NK-92 (cell line): ENCODE data around the gene FUBP3.
"Not testable (repeated sequence)": the region's sequence is repeated elsewhere in the genome, so short reads cannot be mapped to it uniquely, and the experiment has no call there.

ENCODE experiments used
- DNase-seq: peaks from one replicate; lab custom pipeline; 2025; ENCODE audit not compliant: unreplicated experiment; lab: John Stamatoyannopoulos, UW

FUBP3 gene

DNA sequence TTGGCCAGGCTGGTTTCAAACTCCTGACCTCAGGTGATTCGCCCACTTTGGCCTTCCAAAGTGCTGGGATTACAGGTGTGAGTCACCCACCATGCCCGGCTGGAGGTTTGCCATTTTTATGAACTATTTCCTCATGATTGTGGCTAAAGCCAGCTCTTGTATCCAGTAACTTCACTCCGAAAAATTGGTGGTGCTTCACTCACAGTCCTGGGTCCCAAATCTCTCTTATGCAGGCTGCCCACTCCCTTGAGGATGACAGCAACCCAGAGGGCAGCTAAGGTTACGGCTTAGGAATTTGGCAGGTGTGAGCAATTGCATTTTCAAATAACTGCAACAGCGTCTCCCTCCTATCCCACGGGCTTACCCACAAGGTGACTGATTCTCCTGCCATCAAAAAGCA, 23.4 kb upstream of the FUBP3 start:
- no peak for DNase-seq

DNA sequence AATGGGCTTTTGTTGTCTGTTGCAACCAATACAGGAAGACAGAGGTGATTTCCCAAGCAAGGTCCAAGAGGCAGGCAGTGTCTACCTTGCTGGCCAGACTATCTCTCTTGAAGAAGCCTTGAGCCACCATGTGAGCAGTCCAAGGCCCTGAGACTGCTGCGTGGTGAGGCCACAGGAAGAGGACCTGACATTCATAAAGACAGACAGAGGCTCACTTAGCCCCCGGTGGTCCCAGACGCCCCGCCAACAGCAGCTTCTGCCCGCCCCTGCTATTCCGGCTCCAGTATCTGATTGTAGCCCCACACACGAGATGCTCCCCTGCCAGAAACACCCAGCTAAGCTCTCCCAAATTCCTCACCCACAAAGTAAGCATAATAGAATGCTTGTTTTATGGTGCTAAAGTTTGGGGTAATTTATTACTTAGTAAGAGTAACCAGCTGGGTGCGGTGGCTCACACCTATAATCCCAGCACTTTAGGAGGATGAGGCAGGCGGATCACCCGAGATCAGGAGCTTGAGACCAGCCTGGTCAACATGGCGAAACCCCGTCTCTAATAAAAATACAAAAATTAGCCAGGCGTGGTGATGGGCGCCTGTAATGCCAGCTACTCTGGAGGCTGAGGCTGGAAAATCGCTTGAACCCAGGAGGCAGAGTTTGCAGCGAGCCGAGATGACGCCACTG, 22.8 kb upstream of the FUBP3 start:
- DNase-seq = no peak

DNA sequence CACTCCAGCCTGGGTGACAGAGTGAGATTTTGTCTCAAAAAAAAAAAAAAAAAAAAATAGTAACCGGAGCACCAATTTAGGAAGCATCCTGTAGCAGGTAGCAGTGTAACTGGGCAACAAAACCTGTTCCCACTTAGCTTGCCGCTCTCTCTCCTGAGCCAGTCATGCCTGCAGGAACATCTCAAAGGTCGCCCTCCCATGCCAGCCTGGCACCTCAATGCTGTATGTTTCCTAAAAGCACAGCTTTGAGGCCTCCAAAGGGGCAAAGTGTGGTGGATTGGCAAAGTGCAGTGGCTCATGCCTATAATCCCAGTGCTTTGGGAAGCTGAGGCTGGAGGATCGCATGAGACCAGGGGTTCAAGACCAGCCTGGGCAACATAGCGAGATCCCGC, 22.3 kb upstream of the FUBP3 start:
- no peak for DNase-seq

DNA sequence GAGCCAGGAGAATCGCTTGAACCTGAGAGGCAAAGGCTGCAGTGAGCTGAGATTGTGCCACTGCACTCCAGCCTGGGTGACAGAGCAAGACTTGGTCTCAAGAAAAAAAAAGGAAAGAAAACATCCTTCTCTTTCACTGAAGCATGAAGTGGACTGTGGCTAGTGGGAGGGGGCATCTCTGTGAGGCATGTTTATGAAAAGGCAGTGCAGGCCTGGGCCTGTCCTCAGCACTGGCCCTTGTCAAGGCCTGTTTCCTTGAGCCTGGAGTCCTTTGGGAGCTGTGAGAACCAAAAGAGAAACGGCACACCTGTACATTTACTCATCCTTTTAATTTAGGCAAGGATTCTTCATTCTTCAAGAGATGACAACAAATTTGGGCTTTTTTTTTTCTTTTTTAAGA, 18.3 kb upstream of the FUBP3 start:
- no peak for DNase-seq

DNA sequence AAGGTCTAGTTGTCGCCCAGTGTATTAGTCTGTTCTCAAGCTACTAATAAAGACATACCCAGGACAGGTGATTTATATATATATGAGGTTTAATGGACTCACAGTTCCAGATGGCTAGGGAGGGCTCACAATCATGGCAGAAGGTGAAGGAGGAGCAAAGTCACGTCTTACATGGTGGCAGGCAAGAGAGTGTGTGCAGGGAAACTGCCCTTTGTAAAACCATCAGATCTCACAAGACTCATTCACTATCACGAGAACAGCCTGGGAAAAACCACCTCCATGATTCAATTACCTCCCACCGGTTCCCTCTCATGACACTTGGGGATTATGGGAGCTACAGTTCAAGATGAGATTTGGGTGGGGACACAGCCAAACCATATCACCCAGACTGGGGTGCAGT, 16.9 kb upstream of the FUBP3 start:
- DNase-seq = not testable (repeated sequence)

DNA sequence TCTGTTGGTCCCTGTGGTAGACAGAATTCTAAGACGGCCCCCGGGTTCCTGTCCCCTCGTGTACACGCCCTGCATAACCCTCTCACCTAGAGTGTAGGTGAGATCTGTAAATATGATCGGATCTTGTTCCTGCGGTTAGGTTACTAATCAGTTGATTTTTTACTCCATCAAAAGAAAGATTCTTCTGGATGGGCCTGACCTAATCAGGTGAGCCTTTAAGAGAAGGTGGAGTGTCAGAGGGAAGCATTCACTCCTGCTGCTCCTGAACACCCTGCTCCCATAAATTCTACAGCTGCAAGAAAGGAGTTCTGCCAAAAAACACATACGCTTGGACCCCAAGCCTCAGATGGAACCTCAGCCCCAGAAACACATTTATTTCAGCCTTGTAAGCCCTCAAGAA, 15.6 kb upstream of the FUBP3 start:
- no peak for DNase-seq

DNA sequence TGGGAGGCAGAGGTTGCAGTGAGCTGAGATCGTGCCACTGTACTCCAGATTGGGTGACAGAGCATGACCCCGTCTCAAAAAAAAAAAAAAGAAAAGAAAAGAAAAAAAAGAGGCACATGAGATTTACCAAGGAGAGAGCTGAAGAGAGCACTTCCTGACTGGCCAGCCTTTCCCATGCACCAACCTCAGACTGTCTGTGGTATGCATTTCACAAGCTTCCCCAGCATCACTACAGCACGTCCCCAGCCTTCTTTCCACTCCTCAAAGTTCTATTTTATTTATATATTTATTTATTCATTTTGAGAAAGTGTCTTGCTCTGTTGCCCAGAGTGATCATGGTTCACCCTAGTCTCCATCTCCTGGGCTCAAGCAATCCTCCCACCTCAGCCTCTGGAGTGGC, 13.6 kb upstream of the FUBP3 start:
- DNase-seq = no peak

DNA sequence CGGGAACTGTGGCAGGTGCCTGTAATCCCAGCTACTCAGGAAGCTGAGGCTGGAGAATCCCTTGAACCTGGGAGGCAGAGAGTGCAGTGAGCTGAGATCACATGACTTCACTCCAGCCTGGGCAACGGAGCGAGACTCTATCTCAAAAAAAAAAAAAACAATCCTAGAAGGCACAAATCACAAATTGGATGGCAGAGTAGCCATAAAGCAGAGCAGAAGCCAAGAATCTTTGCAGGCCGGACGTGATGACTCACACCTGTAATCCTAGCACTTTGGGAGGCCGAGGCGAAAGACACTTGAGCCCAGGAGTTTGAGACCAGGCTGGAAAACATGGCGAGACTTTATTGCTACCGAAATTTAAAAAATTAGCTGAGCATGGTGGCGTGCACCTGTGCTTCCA, 9.2 kb upstream of the FUBP3 start:
- DNase-seq = no peak

DNA sequence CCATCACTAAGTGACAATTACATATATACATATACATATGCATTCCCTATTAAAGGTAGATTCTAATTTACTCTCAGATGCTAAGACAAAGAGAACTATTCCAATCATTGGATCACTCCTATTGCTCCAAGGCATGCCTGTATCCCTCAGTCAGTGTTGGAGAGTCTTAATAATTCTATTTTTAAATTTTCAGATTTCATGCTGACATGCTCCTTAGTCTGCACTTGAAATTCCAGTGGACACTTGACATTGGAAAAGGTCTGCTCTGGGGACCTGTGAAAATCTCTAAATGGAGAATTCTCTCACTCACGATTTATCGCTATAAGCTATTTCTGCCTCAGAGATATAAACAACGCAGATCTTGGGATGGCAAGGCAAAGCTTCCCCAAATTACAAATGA, 3.9 kb upstream of the FUBP3 start:
- DNase-seq = no peak

DNA sequence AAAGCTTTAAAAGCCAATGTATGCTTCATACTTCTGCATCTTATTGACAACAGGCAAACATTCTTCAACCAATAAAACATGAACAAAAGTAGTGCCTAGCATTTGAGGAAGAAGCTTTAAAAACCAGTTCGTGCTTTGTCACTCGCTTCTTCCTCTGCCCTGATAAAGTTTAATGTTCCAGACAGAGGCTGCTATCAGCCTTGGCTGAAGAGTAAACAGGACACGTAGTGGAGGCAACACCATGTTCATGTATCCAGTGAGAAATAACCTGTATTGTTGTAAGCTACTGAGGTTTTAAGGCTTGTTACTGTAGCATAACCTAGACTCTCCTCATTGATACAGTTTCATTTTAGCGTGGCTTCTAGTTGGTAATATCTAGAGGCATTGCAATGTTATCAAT, 3.2 kb upstream of the FUBP3 start:
- DNase-seq = no peak

DNA sequence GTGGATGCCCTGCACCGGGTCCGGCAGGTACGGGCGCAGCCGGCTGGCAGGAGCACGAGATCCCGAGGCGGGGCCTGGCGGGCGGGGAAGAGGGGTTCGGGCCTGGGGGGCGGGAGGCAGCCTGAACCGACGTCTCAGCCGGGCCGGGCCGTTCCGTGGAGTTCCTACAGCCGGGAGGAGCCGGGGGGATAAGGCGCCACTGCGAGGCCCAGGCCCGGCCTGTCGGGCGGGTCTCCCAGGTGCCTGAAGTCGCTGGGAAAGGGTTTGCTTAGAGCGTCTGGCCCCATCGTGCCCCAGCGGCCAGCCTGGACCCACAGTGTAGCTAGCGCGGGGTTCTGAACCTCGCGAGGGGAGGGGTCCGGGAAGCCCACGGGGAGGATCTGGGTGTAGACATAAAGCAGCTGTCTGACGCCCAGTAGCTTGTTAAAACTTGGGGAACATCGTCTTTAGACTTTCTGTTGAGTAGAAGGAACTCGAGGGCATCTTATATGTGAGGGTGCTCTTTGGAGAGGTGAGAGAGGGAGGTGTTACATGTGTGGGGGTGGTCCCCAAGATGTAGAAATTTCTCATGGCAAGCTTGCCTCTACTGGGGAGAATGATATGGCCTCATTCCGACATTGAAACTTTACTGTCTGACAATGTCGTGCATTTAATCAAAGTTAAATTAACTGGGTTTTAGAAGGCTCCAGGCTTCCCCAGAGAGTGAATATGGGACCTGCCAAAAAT, 524 bp downstream of the FUBP3 start:
- DNase-seq = no peak

DNA sequence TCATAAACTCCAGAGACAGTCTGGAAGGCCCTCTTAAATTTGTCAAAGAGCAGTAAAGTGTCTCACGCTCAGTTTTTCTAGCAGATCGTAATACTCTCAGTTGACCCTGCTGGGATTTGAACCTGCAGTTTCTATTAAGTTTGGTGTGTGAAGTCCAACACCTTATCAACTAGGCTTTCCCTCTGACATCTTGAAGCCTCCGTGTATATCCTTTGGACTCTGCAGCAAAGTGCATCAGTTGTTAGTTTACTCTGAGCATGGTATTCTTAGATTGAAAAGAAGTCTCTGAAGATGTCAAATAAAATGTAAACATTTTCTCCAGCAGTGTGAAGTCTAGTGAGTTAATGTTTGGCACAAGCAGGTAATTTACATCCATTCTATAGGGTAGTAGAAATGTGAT, 2.4 kb downstream of the FUBP3 start:
- DNase-seq = no peak

DNA sequence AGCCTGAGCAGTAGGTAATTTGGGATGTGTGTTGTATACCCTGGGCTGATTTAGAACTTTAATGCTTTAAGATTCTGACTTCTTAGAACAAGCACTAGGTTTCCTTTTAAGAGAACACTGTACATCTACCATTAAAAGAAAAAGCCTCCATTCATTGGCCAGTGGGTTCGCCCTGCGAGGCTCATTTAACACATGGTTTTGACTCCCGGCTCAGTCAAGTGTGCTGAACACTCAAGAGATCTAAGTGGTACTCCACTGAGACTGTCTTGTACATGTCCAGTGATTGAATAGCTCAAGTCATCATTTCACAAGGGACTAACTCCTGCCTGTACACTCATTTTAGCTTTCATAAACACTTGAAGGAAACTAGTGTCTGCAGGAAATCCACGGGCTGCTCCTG, 3.9 kb downstream of the FUBP3 start:
- DNase-seq = no peak

DNA sequence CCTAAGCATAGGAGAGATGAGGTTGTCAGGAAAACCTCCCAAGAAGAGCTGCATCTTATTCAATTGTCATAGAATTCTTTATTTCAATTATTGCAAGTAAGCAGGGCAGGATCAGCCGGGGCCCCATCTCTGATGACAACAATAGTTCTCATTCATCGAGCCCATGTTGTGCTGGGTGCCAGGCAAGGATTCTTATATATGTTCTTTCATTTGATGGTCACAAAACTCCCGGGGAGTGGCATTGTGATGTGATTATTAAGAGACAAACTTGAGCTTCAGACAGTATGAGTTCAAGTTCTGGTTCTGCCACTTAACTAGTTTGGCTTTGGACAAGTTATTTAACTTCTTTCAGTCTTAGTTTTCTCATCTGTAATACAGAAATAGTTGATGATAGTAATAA, 8.5 kb downstream of the FUBP3 start:
- DNase-seq = no peak

DNA sequence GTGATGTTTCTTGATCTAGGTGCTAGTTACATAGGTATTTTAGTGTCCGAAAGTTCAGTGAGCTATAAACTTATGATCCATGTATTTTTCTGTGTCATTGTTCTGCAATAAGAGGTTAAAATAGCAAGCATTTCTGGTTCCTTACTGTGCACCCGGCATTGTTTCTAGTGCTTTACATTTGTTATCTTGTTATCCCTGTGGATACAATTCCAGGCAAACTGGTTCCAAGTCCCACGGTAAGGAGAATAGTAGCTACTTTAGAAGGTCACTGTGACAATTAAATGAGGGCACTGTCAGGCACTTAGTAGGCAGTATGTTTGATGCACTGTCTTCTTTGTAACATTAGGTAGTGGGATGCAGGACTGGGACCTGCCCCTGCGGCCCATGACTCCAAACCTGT, 9.0 kb downstream of the FUBP3 start:
- DNase-seq = no peak

DNA sequence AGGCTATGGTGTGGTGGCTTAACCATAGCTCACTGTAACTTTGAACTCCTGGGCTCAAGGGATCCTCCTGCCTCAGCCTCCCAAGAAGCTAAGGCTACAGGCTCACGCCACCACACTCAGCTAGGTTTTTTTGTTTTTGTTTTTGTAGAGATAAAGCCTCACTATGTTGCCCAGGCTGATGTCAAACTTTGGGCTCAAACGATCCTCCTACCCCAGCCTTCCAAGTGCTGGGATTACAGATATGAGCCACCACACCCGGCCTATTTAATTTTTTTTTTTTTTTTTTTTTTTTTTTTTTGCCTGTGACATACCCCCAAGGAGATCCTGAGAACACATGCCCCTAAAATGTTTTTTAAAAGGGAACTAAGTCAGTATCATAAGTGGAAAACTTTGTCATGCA, 10.4 kb downstream of the FUBP3 start:
- no peak for DNase-seq

DNA sequence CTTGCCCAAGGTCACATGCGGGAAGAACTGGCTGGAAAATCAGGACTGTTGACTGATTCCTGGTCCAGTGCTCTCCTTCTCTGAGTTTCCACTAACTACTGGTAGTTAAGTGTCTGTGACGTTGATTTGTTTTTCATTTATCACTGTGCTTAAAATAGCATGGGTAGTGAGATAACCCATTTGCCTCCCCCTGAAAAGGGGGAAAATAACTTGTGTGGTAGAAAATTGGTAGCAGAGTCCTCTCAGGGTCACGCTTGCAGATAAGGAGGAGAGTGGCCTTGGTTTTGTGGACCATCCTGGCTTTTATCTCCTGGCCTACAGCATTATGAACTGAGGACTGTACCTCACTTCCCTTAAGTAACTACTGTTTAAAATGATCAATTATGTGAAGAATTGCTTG, 10.9 kb downstream of the FUBP3 start:
- DNase-seq = no peak

DNA sequence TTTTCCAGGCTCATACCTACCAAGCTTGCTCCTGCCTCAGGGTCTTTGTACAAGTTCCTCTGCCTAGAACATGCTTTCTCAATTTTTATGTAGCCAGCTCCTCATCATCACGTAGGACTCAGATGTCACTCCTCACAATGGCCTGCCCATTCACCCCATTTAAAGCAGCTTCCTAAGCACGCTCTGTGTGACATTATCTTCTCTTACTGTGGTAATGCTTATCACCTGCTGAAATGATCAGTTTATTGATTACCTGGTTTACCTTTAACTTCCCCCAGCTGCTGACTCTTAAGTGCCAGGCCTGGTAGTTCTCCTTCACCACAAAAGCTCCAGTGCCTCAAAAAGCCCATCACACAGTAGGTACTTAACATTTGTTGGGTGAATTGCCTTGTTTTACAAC, 13.6 kb downstream of the FUBP3 start:
- DNase-seq = no peak

DNA sequence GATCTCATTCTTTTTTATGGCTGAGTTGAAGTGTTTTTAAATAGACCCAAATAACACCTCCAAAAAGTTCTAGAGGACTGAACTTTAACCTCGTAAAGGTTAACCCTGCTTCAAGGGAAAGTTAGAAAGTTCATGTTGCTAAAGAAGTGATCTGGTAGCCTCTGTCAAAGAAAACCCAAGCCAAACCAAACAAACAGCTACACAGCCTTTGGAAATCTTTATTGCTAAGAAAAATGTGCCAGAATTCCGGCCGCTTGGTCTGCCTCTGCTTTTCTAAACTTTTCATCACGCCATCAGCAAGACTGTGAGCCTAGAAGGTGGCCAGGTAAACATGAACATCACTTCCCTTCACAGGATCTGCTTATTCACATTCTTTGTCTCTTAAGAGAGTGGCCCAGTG, 17.9 kb downstream of the FUBP3 start:
- no peak for DNase-seq

DNA sequence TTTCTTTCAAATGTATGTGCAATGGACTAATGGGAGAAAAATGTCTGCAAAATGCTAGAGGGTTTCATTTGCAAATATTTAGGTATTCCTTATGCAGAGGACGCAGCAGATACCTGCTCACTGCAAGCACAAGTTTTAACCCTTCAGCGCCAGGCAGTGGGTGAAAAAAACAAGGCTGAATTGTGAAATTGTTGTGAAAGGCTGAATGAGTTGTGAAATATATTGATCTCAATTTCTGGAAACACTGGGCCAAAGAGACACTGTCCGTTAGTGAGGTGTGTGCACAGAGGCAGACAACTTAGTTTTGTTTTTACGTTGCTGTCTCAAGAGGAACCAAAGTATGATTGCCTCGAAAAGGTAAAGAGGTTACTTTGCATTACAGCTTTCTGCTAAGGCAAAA, 18.8 kb downstream of the FUBP3 start:
- DNase-seq = no peak

DNA sequence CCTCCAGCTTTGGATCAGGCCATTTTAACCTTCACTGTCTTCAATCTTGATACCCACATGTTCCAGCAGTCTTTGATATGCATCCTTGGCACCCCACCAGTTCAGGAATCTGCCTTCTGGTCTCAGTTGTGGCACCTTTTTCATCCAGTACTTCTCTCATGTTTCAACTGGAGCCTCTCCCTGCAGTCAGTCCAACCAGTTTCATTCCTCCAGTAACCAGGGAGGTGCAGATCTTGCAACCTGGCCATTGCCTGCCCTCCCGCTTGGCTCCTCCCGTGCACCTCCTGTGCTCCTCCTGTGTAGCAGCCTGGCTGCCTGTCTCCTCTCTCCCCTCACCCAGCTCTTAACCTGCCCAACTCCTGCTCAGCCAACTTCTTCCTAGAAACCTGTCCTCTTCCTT, 20.2 kb downstream of the FUBP3 start:
- DNase-seq = no peak

DNA sequence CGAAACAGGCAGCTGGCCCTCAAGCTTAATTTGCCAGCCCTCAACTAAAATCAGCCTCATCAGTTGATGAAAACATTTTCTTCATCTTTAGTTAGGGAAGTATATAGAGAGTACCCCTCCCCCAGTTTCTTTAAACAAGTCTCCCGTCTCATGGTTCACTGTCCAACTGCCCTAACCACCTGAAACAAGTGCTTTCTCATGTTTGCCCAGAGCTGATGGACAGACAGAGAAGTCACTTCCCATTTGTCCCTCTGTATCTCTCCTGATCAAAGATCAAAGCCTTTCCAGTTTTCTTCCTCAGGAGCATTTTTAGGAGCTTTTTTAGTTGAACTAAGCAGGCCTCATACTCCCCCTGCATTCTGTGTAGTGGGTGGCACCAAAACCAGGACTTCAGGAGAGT, 21.7 kb downstream of the FUBP3 start:
- no peak for DNase-seq

DNA sequence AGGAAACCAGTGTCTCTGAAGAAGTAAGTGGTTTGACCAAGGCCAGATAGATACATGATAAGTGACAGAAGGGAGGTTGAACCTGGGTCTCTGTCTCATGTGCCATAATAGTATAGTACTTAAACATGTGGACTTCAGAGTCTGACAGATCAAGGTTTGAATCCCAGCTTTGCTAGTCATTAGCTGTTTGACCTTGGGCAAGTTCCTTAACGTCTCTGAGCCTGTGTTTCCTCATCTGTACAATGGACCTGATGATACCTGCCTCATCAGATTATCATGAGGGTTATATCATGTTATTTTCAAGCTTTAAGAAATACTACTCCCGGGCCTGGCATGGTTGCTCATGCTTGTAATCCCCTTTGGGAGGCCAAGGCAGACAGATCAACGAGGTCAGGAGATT, 24.9 kb downstream of the FUBP3 start:
- no peak for DNase-seq
